Mesothelial cell of epicardium (in vitro differentiated cells): ENCODE results near the gene CST7. TPM values are rescaled to one million over a fixed set of nuclear protein-coding genes. Genes with fewer than 3 reads are reported as not detected.

Source experiments
- DNase-seq, 2 experiments: peaks; one replicate each; pipeline ENCODE4 v3.0.0; 2021; ENCODE audit warnings: low spot score in 2 of 2; ENCODE audit not compliant: unreplicated experiment in 2 of 2
- H3K27ac Mint-ChIP-seq: 2 replicates; pipeline ENCODE4 v1.8.0; 2021; ENCODE audit warnings: mixed read lengths
- H3K27me3 Mint-ChIP-seq: 2 replicates; pipeline ENCODE4 v1.8.0; 2021; ENCODE audit warnings: low read depth, mixed read lengths
- H3K36me3 Mint-ChIP-seq: 2 replicates; pipeline ENCODE4 v1.8.0; 2021; ENCODE audit warnings: mixed read lengths
- H3K4me1 Mint-ChIP-seq: 2 replicates; pipeline ENCODE4 v1.8.0; 2021; ENCODE audit warnings: mixed read lengths
- H3K4me3 Mint-ChIP-seq: 2 replicates; pipeline ENCODE4 v1.8.0; 2021; ENCODE audit warnings: mild to moderate bottlenecking, moderate library complexity, mixed read lengths
- H3K9me3 Mint-ChIP-seq: 2 replicates; pipeline ENCODE4 v1.8.0; 2021; ENCODE audit warnings: mixed read lengths
- CTCF ChIP-seq: fragments of 200-600 bp; sonication (generic); IDR thresholded peaks from one replicate; pipeline ENCODE4 v1.5.0; 2021; ENCODE audit warnings: antibody characterized with exemption; ENCODE audit not compliant: unreplicated experiment
- total RNA-seq: library from RNA; stranded (reverse); gene quantifications from 3 replicates; pipeline ENCODE4 v1.2.1, GENCODE V29; 2021

Gene CST7
- total RNA-seq, 1 donor from 2014 or later: not detected

GRCh38 chr20:25005661-25006060 lies 56.6 kb downstream of the CST7 start:
- H3K9me3 Mint-ChIP-seq: peaks cover 8% of the 10 kb centered on the region
- H3K36me3 Mint-ChIP-seq: no peaks in the 10 kb centered on the region
- TF ChIP-seq CTCF: no peak
- peak in 1 of 2 experiments; percentile 29 for DNase-seq
- H3K4me3 Mint-ChIP-seq: no peak overlapping the region
- H3K4me1 Mint-ChIP-seq: no peaks in the 10 kb centered on the region
- no peak overlapping the region for H3K27ac Mint-ChIP-seq
- peaks cover 60% of the 10 kb centered on the region for H3K27me3 Mint-ChIP-seq

GRCh38 chr20:25006431-25007167 lies 57.5 kb downstream of the CST7 start:
- peak in 1 of 2 experiments; percentile 10 for DNase-seq
- H3K4me1 Mint-ChIP-seq: no peaks in the 10 kb centered on the region
- H3K27ac Mint-ChIP-seq: no peak overlapping the region
- TF ChIP-seq CTCF: no peak
- no peaks in the 10 kb centered on the region for H3K36me3 Mint-ChIP-seq
- H3K9me3 Mint-ChIP-seq: peaks cover 8% of the 10 kb centered on the region
- H3K27me3 Mint-ChIP-seq: peaks cover 65% of the 10 kb centered on the region
- no peak overlapping the region for H3K4me3 Mint-ChIP-seq

- Mint-ChIP-seq H3K36me3 (no peaks in the 10 kb centered on the region), H3K4me1 (no peaks in the 10 kb centered on the region), H3K27me3 (peaks cover 60% of the 10 kb centered on the region), H3K4me3 (no peak overlapping the region), H3K27ac (no peak overlapping the region), H3K9me3 (peaks cover 4% of the 10 kb centered on the region)
- DNase-seq: peak in 1 of 2 experiments; percentile 25
- TF ChIP-seq CTCF: no peak
Measured at GRCh38 chr20:25007491-25008305, 58.6 kb downstream of the CST7 start.

- no peaks in the 10 kb centered on the region for H3K9me3 Mint-ChIP-seq
- H3K27ac Mint-ChIP-seq: no peak overlapping the region
- TF ChIP-seq CTCF: no peak
- H3K27me3 Mint-ChIP-seq: peaks cover 55% of the 10 kb centered on the region
- no peak for DNase-seq
- no peak overlapping the region for H3K4me3 Mint-ChIP-seq
- no peaks in the 10 kb centered on the region for H3K36me3 Mint-ChIP-seq
- no peaks in the 10 kb centered on the region for H3K4me1 Mint-ChIP-seq
Measured at GRCh38 chr20:25008388-25009217, 59.5 kb downstream of the CST7 start.

Other genes with a start within 250 kb of the CST7 start
- 77.4 to 78.2 TPM (median 78.0 TPM) in 3 replicates for gene APMAP, start 43.5 kb downstream of the CST7 start, total RNA-seq
- gene ACSS1, start 108.9 kb downstream of the CST7 start, total RNA-seq: 4.0 to 5.2 TPM (median 4.8 TPM) in 3 replicates
- gene VSX1, start 132.9 kb downstream of the CST7 start, total RNA-seq: not detected in 3 replicates
- gene ENTPD6, start 246.4 kb downstream of the CST7 start, total RNA-seq: 59.3 to 68.6 TPM (median 67.8 TPM) in 3 replicates